Left renal pelvis (tissue), 4 donors: ENCODE measurements around the gene PNCK. TPM values are rescaled to one million over a fixed set of nuclear protein-coding genes. Genes with fewer than 3 reads are reported as not detected.

Experiments used
- DNase-seq, 4 donors: peaks; one replicate each; pipeline ENCODE4 v3.0.0-alpha.2; 2013; ENCODE audit warnings: low read depth in 4 of 4, low spot score in 3 of 4
- polyA plus RNA-seq, 4 donors: library from polyadenylated mRNA; unstranded; fragments of 120-200 nt; gene quantifications; one replicate each; pipeline ENCODE4 v1.2.1, GENCODE V29; 2013; ENCODE audit not compliant: insufficient read length in 4 of 4

The PNCK gene
- polyA plus RNA-seq, 4 donors, result 1.7 to 10.1 (median 7.8) TPM

DNA sequence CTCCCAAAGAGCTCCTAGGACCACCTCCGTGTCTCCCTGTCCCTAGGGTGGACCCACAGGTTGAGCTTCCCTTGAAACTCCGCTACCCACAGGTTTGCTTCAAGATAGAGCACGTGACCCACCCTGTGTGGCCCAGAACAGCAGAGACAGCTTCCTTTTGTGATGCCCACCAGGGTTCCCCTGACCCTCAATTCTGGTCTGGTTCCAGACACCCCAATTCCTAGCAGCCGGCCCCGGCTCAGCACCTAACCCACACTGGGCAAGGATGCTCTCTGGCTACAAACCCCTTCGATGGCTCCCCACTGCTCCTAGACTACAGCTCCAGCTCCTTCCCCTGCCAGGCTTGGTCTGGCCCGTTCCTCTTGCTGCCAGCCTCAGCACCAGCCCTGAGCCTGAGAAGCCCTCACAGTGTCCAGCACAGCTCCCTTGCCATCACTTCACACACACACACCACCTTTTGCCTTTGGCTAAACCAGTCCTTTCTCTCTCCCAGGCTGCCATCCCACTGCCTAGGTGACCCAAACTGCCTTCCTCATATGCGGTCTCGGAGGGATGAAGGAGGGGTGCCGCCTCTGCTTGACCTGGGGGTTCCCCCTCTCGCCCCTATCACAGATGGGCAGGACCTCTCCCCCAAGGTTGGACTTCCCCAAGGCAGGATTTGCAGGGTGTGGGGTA is 6.2 kb downstream of the PNCK start:
- DNase-seq, result no peak

DNA sequence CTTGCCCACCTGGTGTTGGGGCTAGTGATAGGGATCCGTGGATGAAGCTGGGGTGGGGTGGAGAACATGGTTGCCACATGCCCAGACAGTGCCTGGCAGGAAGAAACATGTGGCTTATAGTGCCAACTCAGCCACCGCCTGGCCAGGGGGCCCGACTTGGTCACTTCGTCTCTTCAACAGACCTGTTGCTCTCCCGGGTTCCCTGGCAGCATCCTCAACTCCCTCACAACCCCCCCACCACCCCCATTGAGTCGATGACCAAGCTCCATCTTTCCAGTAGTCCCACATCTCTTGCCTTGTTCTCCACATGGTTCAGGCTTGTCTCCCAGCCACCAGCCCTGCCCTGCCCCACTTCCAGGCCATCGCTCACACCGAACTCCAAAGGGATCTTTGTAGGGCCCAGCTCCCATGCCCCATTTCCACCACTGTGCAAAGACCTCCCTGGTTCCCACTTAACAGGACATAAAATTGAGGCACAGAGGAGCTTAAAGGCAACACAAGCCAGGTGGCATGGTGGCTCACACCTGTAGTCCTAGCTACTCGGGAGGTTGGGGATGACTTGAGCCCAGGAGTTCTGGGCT is 7.8 kb downstream of the PNCK start:
- DNase-seq, result no peak

DNA sequence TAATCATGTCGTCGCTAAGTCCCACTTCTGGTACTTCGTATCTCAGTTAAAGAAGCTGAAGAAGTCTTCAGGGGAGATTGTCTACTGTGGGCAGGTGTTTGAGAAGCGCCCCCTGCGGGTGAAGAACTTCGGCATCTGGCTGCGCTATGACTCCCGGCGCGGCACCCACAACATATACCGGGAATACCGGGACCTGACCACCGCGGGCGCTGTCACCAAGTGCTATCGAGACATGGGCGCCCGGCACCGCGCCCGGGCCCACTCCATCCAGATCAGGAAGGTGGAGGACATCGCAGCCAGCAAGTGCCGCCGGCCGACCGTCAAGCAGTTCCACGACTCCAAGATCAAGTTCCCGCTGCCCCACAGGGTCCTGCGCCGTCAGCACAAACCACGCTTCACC is 11.3 kb downstream of the PNCK start:
- DNase-seq, result no peak

DNA sequence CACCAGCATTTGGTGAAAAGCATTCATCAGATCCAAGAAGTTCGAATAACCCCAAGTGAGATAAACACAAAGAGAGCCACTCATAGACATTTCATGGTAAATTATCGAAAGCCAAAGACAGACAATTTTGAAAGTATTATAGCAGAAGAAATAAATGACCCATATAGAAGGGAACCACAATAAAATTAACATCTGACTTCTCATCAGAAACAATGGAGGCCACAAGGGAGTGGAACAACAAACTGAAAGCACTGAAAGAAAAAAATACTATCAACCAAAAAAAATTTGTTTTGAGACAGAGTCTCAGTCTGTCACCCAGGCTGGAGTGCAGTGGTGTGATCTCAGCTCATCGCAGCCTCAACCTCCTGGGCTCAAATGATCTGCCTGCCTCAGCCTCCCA is 14.3 kb downstream of the PNCK start:
- DNase-seq, result no peak

DNA sequence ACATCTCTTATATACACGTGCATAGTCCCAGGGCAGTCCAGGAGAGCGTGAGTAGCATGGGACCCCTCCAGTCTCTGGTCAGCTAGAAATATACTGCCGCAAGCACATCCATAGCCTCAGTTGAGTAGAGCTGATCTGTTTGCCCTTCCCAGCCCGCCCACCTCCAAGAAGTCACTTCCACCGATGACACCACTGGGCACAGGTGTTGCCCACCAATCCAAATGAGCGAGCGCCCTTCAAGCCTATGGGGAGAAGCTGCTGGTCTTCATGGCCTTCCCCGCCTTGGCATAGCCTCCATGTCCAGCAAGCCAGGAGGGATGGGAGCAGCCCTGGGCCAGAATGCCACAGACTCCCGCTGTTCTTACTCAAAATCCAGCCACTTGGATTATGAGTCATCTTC is 16.5 kb downstream of the PNCK start:
- DNase-seq, result no peak

DNA sequence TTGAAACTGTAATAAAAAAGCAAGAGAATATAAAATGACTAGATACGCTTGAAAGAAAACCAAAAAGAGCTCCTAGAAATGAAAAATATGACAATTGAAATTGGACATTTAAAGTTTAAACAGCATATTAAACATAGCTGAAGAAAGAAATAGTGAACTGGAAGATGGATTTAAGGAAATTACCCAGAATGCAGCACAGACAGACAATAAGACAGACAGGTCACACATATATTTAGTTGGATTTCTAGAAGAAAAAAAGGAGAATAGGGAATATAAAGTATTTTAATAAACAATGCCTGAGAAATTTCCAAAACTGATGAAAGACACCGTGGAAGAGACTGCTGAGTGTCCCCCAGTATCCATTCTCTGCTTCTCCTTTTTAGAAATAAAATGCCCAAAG is 20.1 kb downstream of the PNCK start:
- no peak for DNase-seq

DNA sequence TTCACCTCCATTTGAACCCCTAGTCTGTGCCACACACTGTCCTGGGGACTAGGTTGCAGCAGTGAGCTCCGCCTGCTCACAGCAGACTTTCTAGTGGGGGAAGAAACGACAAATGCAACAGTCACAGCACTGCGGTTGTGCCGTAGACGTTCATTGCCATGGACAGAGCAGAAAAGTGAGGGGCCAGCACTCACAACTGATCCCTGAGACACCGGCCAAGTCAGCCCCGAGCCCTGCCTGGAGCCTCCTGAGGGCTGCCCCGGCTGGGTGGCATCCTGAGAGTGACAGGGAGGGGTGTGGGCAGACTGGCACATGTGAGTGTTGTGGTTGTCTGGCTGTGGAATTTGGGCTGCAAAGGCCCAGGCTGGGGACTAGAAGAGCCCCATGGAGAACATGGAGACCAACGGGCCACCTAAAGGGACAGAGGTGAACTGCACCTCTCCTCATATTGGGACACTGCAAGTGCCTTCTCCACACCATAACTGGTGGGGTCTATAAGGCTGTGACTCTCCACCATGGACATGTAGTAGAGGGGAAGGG is 22.0 kb downstream of the PNCK start:
- DNase-seq, result no peak

DNA sequence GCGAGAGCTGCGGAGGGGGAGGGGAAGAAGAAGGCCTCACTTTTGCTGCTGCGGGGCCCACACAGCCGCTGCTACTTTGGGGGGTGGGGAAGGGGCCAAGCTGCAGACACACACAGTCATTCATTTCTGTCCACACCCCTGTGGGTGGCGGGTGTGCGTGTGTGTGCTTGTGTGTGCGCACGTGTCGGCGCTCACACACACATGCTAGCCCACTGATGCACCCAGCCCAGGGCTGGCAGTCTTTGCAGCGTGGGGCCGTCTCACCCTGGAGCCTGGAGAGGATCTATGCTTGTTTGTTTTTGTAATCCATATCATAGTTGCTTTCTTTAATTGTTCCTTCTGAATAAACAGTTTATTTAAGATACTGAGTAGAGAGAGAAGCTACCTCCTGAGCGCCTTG is 22.7 kb downstream of the PNCK start:
- no peak for DNase-seq

DNA sequence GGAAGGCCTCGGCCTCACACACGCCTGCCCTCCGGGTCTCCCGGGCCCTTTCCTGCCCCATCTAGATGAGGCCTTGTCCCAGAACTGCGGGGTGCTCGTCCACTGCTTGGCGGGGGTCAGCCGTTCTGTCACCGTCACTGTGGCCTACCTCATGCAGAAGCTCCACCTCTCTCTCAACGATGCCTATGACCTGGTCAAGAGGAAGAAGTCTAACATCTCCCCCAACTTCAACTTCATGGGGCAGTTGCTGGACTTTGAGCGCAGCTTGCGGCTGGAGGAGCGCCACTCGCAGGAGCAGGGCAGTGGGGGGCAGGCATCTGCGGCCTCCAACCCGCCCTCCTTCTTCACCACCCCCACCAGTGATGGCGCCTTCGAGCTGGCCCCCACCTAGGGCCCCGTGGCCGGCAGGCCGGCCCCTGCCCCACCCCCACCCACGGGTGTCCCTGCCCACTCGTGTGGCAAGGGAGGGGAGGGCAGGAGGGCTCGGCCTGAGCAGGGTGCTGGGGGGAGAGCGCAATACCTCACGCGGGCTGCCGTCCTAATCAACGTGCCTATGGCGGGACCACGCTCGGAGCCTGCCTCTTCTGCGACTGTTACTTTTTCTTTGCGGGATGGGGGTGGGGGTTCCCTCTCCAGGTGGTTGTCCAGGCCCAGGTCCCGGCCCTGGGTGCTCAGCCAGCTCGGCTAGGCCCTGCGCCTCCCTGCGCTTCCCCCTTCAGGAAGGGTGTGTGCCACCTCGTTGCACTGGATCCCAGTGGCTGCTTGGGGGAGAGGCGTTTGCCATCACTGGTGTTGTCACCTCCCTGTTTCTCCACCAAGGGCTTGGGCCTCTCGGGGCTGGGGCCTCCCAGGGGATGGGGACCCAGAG is 23.5 kb downstream of the PNCK start:
- DNase-seq, result no peak

DNA sequence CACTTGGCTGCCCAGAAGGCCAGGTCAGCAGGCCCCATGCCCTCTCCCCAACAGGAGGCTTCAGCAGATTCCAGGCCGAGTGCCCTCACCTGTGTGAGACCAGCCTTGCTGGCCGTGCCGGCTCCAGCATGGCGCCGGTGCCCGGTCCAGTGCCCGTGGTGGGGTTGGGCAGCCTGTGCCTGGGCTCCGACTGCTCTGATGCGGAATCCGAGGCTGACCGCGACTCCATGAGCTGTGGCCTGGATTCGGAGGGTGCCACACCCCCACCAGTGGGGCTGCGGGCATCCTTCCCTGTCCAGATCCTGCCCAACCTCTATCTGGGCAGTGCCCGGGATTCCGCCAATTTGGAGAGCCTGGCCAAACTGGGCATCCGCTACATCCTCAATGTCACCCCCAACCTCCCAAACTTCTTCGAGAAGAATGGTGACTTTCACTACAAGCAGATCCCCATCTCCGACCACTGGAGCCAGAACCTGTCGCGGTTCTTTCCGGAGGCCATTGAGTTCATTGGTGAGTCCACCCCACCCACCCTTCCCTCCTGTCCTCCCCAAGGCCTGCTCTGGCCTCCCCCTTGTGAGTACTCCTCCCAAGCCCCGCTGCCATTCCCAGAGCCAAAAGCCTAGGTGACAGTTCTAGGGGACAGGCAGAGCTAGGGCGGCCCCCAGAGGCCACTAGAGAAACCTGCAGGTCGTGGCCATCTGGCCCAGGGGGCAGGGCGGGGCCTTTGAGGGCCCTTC is 24.3 kb downstream of the PNCK start:
- no peak for DNase-seq

DNA sequence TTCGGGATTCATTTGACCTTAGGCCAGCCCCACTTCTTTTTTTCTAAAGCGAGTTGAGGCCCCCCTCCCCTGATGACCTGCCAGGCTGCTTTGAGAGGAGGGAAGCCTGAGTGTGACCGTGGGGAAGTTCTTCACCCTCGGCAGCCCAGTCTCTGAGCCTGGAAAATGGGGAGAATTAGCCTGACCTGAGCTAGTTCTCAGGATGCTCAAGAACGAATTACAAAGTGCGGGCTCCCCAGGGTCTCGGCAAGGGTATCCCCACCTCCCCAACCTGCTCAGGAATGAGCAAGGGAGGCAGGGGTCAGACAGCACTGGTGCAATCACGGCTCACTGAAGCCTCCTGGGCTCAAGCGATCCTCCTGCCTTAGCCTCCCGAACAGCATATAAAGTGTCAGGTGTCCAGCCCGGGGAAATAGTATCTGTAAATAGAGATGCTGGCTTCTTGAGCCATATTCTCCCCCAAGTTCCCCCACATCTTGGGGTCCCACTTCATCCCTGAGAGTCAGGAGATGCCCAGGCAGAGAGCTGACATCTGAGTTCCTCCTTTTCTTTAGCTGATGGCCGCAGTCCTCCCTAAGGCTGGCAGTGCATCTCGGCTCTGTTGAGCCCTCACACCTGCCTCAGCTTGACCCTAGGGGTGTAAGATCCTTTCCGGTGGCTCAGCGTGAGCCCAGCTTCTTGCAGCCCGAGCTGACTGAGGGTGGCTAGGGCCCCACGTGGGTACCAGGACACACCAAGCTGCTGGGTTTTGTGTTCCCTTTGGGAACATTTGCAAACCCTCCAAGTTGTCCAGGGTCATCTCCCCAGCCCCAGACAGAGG is 25.0 kb downstream of the PNCK start:
- DNase-seq, result no peak

DNA sequence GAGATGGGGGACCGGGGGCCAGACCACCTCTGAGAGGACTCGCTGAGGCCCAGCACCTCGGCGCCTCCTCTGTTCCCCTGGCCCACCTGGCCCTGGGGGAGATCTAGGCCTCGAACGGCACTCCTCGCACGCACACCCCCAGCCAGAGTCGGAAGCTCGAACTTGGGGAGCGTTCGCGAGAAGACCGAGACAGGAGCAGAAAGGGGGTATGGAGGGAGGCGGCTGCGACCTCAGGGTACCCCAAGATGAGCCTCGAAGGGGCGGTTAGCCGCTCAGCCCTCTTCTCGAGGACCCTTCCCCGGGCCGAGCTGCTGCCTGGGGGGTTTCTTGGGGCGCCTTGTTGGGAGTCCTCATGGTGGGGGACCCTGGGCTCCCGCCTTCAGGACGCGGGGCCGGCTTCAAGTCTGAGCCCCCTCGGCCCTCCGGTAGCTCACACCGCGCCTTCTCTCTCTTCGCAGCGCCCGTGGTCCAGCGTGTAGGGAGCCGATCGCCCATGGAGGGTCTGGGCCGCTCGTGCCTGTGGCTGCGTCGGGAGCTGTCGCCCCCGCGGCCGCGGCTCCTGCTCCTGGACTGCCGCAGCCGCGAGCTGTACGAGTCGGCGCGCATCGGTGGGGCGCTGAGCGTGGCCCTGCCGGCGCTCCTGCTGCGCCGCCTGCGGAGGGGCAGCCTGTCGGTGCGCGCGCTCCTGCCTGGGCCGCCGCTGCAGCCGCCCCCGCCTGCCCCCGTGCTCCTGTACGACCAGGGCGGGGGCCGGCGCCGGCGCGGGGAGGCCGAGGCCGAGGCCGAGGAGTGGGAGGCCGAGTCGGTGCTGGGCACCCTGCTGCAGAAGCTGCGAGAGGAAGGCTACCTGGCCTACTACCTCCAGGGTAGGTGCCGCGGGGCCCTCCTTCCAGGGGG is 25.9 kb downstream of the PNCK start:
- DNase-seq, result no peak

DNA sequence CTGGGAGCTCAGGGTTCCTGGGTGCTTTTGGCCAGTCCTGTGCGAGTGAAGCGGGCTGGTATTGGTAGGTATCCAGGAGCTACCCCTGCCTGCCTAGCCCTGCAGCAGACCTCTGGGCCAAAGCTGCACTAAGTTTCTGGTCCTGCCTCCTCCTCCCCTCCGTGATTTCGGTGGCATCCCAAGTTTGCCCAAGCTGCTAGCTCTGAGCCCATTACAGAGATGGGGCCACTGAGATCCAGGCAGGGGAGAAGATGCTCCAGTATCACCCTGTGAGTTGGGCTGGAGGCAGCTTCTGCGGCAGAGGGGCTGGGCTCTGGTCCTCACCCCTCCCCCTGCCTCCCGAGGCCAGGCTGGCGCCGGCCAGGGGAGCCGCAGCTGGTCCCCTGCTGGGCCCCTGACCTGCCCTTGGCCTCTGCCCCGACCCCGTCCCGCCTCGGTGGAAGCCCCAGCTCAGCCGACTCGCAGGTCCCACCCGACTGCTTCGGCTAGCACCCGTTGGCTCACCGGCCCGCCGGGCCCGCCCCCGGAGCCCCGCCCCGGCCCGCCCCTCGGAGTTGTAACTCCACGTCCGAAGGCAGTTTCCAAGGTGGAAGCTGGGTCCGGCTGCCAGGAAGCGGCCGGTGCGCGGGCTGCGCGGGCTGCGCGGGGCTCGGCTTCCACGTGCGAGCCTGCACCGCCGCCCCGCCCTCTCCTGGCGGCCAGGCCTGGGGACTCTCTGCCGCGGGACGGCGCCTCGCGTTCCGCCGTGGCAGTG is 26.8 kb downstream of the PNCK start, which contains the start of gene DUSP9:
Gene DUSP9 (plus strand): TSS at position 584 of the 754 bp plus-strand sequence. CDS start 751 bp downstream, outside the sequence.
- no peak for DNase-seq

DNA sequence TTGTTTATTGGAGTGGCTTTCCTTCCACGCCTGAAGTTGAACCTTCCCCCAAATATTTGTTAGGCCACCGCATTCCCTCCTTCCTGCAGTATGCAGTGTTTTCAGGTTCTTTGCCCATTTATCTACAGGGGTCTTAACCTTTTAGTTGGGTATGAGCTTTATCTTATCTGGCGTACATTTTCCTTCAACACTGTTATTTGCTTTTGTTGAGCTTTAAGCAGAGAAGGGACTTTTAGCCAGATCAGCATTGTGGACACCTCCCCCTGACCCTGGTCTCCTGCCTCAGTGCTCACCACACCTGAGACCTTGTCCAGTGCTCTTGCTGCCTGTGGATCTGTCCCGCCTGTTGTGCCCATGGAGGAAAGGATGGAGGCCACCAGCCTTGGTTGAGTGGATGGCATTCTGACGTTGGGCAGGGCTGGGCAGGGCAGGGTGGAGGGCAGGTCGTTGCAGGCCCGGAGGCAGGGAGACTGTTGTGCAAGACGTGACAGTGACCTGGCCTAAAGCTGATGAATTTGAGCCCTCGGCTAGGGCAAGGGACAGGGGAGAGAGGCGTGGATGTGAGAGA is 27.6 kb downstream of the PNCK start:
- DNase-seq, result no peak

DNA sequence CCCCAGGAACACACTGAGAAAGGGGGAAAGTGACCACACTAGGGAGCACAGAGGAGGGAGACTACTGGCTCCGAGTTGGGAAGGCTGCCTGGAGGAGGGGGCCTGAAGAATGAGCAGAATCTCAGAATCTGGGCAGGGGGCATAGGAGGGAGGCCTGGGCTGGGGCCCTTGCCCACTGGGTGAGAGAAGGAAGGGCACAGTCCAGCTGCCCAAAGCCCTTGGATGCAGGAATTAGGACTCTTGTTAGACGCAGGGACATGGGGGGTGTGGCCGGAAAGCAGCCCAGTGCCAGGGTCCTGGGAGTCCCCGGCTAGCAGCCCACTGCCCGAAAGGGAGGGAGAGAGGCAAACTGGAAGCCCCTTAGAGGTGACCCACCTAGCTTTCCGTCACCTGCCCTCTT is 28.5 kb downstream of the PNCK start:
- no peak for DNase-seq

DNA sequence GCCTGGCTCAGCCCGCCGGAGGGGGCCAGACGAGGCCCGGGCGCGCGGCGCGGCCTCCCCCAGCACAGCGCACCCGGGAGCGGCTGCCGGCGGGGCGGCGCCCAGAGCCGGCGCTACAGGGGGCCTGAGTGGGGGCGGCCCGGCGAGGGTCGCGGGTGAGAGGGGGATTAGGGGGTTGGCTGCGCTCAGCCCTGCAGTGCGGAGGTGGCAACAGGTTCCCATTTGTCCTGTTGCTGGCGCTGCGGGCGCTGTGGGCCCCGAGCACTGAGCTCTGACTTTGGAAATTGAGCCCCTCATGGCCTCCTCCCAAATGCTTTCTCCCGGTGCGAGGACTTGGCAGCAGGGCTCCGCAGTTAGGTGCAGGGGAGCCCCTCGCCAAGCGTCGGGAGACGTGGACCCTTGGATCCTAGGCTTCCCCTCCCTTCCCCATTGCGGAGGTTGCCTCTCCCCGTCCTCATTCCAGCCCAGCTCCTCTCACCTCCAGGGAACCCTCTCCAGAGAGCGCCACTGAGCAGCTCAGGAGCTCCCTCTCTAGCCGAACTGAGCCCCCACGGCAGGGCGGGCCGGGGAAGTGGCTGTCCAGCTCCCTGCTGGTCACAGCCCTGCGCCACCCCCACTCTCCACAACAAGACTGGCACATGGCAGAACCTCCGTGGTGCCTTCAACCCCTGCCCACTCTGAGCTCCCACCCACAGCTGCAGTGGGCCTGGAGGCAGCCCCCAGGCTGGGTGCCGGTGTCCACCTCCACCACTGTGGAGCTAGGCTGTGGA is 29.1 kb downstream of the PNCK start:
- no peak for DNase-seq
